ENCODE measurements around the gene GPR63.

DNA sequence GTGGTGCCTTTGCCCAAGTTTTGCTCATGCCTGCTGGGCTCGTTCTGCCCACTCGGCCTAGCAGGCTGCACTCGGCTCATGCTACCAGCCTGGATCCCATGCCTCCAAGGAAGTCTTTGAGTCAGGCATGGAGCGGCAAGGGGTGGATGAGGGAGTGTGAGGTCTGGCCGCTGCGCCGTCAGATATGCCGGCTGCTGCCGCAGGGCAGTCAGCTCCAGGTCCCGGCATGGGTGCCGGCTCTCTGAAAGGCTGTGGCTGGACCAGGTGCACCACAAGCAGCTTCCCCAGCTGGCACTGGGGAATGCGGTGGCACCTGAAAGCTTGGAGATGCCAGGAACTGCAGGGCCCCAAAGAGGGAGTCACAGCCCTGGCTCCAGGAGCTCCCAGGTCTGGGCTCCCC, 75.5 kb downstream of the GPR63 start:
- TF ChIP-seq, protein P1, sequence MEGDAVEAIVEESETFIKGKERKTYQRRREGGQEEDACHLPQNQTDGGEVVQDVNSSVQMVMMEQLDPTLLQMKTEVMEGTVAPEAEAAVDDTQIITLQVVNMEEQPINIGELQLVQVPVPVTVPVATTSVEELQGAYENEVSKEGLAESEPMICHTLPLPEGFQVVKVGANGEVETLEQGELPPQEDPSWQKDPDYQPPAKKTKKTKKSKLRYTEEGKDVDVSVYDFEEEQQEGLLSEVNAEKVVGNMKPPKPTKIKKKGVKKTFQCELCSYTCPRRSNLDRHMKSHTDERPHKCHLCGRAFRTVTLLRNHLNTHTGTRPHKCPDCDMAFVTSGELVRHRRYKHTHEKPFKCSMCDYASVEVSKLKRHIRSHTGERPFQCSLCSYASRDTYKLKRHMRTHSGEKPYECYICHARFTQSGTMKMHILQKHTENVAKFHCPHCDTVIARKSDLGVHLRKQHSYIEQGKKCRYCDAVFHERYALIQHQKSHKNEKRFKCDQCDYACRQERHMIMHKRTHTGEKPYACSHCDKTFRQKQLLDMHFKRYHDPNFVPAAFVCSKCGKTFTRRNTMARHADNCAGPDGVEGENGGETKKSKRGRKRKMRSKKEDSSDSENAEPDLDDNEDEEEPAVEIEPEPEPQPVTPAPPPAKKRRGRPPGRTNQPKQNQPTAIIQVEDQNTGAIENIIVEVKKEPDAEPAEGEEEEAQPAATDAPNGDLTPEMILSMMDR (IDR thresholded peaks at IDR 0.05): no peak
- no peak for TF ChIP-seq EZH2 (IDR thresholded peaks at IDR 0.05; ENCODE audit: borderline replicate concordance, insufficient read depth, low read depth, low read length, poor library complexity, severe bottlenecking)

All from B cell (primary cell).